ENCODE measurements around the gene MYO7B.

The MYO7B gene

GRCh38 chr2:127647242-127648190 is 112.0 kb downstream of the MYO7B start:
- no peak for DNase-seq (ENCODE audit: low read depth in 4 of 4, low spot score in 1 of 4)

GRCh38 chr2:127648321-127648720 is 112.8 kb downstream of the MYO7B start:
- no peak for DNase-seq (ENCODE audit: low read depth in 4 of 4, low spot score in 1 of 4)

- DNase-seq (ENCODE audit: low read depth in 4 of 4, low spot score in 1 of 4), result no peak
Measured at GRCh38 chr2:127649100-127649611, 113.7 kb downstream of the MYO7B start.

- peak; percentile 75 to 98 (median 88) for DNase-seq (ENCODE audit: low read depth in 4 of 4, low spot score in 1 of 4)
Measured at GRCh38 chr2:127649684-127650040, 114.2 kb downstream of the MYO7B start.

- DNase-seq (ENCODE audit: low read depth in 4 of 4, low spot score in 1 of 4), result no peak
Measured at GRCh38 chr2:127650041-127650784, 114.7 kb downstream of the MYO7B start.

GRCh38 chr2:127650785-127651380 is 115.4 kb downstream of the MYO7B start:
- DNase-seq (ENCODE audit: low read depth in 4 of 4, low spot score in 1 of 4), result no peak

- DNase-seq (ENCODE audit: low read depth in 4 of 4, low spot score in 1 of 4), result no peak
Measured at GRCh38 chr2:127651381-127651809, 115.9 kb downstream of the MYO7B start.

- no peak for DNase-seq (ENCODE audit: low read depth in 4 of 4, low spot score in 1 of 4)
Measured at GRCh38 chr2:127651971-127652550, 116.6 kb downstream of the MYO7B start.

GRCh38 chr2:127652786-127653357 is 117.4 kb downstream of the MYO7B start:
- no peak for DNase-seq (ENCODE audit: low read depth in 4 of 4, low spot score in 1 of 4)

- DNase-seq (ENCODE audit: low read depth in 4 of 4, low spot score in 1 of 4), result no peak
Measured at GRCh38 chr2:127653421-127654083, 118.1 kb downstream of the MYO7B start.

GRCh38 chr2:127654084-127654837 is 118.8 kb downstream of the MYO7B start:
- DNase-seq (ENCODE audit: low read depth in 4 of 4, low spot score in 1 of 4), result no peak

GRCh38 chr2:127654838-127655175 is 119.3 kb downstream of the MYO7B start:
- no peak for DNase-seq (ENCODE audit: low read depth in 4 of 4, low spot score in 1 of 4)

GRCh38 chr2:127655209-127656073 is 120.0 kb downstream of the MYO7B start:
- DNase-seq (ENCODE audit: low read depth in 4 of 4, low spot score in 1 of 4), result no peak

GRCh38 chr2:127656569-127657231 is 121.2 kb downstream of the MYO7B start:
- DNase-seq (ENCODE audit: low read depth in 4 of 4, low spot score in 1 of 4), result no peak

- no peak for DNase-seq (ENCODE audit: low read depth in 4 of 4, low spot score in 1 of 4)
Measured at GRCh38 chr2:127657232-127657595, 121.7 kb downstream of the MYO7B start.

GRCh38 chr2:127658146-127658545 is 122.7 kb downstream of the MYO7B start:
- no peak for DNase-seq (ENCODE audit: low read depth in 4 of 4, low spot score in 1 of 4)

GRCh38 chr2:127658641-127659407 is 123.3 kb downstream of the MYO7B start:
- no peak for DNase-seq (ENCODE audit: low read depth in 4 of 4, low spot score in 1 of 4)

Measured in stimulated activated CD4-positive, alpha-beta T cell treated with anti-CD3 and anti-CD28 coated beads, Interleukin-1b, Interleukin-23, amount 100 ng/mL, for 24 hours (primary cell).